Measurements from ENCODE around the gene NRN1L. TPM values are rescaled to one million over a fixed set of nuclear protein-coding genes. Genes with fewer than 3 reads are reported as not detected.

Gene NRN1L
- total RNA-seq, 2 experiments from 2014 or later: 0.45 to 0.99 TPM

DNA sequence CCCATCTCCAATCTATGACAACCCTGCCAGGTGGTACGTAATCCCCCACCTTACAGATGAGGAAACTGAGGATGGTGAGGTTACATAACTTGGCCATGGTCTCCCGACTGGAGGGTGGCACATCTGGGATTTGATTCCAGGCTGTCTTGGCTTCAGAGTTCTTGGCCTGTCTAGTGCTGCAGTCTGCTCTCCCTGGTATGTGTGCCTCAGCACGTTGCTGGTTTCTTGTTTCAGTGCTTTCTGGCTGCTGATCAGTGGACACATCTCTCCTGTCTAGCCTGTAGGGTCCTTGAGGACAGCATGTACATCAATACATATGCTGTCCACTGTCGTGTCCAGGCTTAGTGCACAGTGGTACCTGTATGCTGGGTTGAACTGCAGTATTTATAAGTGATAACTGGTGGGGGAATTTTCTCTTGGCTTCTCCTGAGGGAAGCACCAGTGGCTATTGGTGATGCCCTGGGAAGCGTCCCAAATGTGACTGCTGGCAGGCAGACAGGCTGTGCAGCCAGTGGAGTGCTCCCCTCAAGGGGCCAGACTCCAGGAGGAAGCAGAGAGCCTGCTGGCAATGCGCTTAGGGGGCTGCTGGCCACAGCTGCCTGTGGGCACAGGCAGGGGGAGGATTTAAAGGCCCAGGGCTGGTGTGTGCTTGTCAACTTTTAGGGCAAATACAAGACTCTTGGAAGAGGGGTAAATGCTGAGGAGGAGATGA is 32.6 kb downstream of the NRN1L start:
- no peak overlapping the region for H3K4me3 Mint-ChIP-seq
- no peaks in the 10 kb centered on the region for H3K27me3 Mint-ChIP-seq
- no peak for DNase-seq
- no peak for ATAC-seq
- H3K9me3 Mint-ChIP-seq (ENCODE audit: low read depth): no peaks in the 10 kb centered on the region
- CTCF ChIA-PET: interaction anchor here (1.0 to 1.2 kb wide), 6 partner anchors 11 to 397 kb away, joined by 3 to 5 read pairs (median 3); partner anchors contain the start of gene PSMB10
- H3K36me3 Mint-ChIP-seq: peaks cover 3% of the 10 kb centered on the region
- H3K4me1 Mint-ChIP-seq: peaks cover 26% of the 10 kb centered on the region
- H3K27ac Mint-ChIP-seq: peak overlapping the region; percentile 80

DNA sequence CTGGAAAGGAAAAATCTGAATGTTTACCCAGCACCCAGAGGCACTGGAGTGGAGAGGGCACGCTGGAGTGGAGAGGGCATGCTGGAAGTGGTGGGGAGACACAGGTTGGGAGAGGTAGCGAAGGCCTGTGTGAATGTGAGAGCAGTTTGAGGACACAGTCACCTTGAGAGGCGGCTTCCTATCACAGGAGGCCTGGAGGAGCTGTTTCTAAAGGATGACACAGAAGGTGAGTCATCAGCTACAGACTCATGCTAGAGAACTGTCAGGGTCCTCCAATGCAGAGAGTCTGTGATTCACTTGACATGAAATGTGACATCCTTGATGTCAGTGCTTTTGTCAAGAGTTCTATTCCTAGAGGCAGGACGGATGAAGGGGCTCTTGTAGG is 33.2 kb downstream of the NRN1L start:
- ATAC-seq (peak; percentile 94), DNase-seq (peak; percentile 61)
- no peaks in the 10 kb centered on the region for H3K9me3 Mint-ChIP-seq (ENCODE audit: low read depth)
- H3K36me3 Mint-ChIP-seq: peaks cover 3% of the 10 kb centered on the region
- H3K4me1 Mint-ChIP-seq: peaks cover 26% of the 10 kb centered on the region
- CTCF ChIA-PET: interaction anchor here (1.0 to 1.2 kb wide), 7 partner anchors 11 to 397 kb away, joined by 3 to 5 read pairs (median 3); partner anchors contain the start of gene PSMB10
- H3K4me3 Mint-ChIP-seq: no peak overlapping the region
- no peaks in the 10 kb centered on the region for H3K27me3 Mint-ChIP-seq
- H3K27ac Mint-ChIP-seq: peak overlapping the region; percentile 80

DNA sequence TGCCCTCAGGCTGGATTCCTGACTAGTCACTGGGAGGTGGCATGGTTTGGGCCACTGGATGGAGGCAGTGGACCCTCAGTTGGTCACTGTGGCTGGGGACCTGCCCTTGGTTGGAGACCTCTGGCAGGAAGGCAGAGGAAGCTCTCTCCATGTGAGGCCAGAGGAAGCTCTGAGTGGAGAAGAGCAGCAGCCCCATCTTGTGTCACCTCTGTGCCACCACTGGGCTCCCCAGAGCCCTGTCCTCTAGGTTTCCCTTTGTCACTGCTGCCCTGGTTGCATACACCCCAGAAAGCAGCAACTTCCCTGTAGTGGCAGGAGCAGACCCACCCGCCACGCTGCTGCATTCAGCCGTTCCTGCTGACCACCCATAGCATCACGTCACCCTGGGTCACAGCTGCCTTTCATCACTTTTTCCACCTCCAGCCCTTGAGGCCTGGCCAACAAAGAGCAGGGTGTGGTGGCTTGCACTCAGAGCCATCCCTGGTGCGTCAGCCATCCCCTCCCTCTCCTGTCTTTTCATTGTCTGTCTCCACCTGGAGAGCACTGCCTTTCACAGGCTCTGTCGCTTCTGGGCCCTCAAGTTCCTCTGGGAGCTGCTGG is 35.0 kb downstream of the NRN1L start:
- Mint-ChIP-seq H3K27ac (no peak overlapping the region), H3K27me3 (no peaks in the 10 kb centered on the region), H3K9me3 (ENCODE audit: low read depth) (no peaks in the 10 kb centered on the region), H3K4me1 (peaks cover 26% of the 10 kb centered on the region), H3K36me3 (peaks cover 3% of the 10 kb centered on the region), H3K4me3 (no peak overlapping the region)
- CTCF ChIA-PET: interaction anchor here (0.6 to 2.5 kb wide), 6 partner anchors 9 to 248 kb away, joined by 3 to 12 read pairs (median 4); no protein-coding TSS in a partner anchor
- ATAC-seq (peak; percentile 32), DNase-seq (peak; percentile 43)

GRCh38 chr16:67922221-67922620 is 37.5 kb downstream of the NRN1L start:
- no peak for DNase-seq
- H3K27me3 Mint-ChIP-seq: no peaks in the 10 kb centered on the region

DNA sequence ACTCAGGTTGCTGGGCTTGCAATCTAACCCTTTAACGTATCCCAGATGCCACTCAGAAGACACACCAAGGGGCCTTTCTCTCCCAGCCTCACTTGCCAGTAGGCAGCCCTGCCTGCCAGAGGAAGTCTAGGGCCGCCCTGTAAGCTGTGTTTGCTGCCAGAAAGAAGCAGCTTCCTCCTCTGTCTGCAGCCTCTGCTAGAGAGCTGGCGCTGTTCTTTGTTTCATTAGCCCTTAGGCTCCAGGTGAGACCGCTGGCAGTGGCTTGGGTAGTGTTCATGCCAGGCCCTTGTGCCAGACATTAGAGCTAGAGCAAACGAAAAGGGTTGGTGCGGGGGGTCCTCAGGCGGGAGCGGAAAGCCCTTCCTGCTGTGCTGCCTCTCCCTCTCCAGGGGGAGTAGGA is 38.1 kb downstream of the NRN1L start:
- no peaks in the 10 kb centered on the region for H3K27me3 Mint-ChIP-seq
- H3K36me3 Mint-ChIP-seq: peaks cover 3% of the 10 kb centered on the region
- no peak for DNase-seq
- no peaks in the 10 kb centered on the region for H3K9me3 Mint-ChIP-seq (ENCODE audit: low read depth)
- H3K4me3 Mint-ChIP-seq: no peak overlapping the region
- no peak overlapping the region for H3K27ac Mint-ChIP-seq
- H3K4me1 Mint-ChIP-seq: peaks cover 14% of the 10 kb centered on the region
- no peak for ATAC-seq
- CTCF ChIA-PET: interaction anchor here (1.7 to 4.5 kb wide), 3 partner anchors 19 to 107 kb away, joined by 4 to 24 read pairs (median 12); no protein-coding TSS in a partner anchor

More at GRCh38 chr16:67922221-67922620, 37.5 kb downstream of the NRN1L start:
- Mint-ChIP-seq H3K36me3 (peaks cover 3% of the 10 kb centered on the region), H3K4me3 (no peak overlapping the region), H3K9me3 (ENCODE audit: low read depth) (no peaks in the 10 kb centered on the region), H3K27ac (peak overlapping the region; percentile 12), H3K4me1 (peaks cover 20% of the 10 kb centered on the region)
- CTCF ChIA-PET: interaction anchor here (1.7 to 4.5 kb wide), 3 partner anchors 20 to 106 kb away, joined by 4 to 24 read pairs (median 12); no protein-coding TSS in a partner anchor
- ATAC-seq: no peak

DNA sequence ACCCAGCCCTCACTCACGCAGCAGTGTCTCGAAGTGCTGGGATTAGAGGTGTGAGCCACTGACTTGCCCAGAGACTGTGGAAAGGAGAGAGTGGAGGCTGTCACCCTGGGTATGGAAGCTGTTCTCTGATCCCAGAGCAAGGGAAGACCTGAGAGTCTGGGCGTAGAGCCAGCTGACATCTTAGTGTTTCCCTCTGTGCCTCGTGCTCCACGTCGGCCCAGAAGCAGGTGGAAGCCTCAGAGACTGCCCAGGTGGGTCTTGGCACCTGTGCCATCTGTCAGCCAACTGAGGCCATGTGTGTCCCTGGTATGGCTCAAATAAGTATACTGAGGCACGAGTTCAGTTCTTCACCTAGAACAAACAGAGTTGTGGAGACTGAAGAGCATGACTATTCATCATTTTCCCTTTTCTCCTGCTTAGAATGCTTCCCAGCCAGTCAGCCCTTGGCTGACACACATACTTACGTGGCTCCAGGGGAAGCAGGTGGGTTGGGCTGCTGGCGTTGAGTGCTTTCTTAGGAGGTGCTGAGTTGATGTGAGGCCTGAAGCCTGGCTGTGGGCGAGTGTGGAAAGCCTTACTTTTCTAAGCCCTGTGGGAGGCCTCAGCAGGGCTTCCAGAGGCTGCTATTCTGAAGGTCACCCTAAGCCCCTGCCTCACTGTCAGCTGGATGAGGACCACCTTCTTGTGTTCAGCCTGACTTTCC is 38.9 kb downstream of the NRN1L start:
- peaks cover 2% of the 10 kb centered on the region for H3K36me3 Mint-ChIP-seq
- H3K4me3 Mint-ChIP-seq: no peak overlapping the region
- CTCF ChIA-PET: interaction anchor here (1.1 to 4.5 kb wide), 4 partner anchors 18 to 107 kb away, joined by 4 to 24 read pairs (median 8); partner anchors contain the start of gene PSKH1
- ATAC-seq (no peak), DNase-seq (peak; percentile 40)
- no peaks in the 10 kb centered on the region for H3K27me3 Mint-ChIP-seq
- H3K27ac Mint-ChIP-seq: no peak overlapping the region
- H3K9me3 Mint-ChIP-seq (ENCODE audit: low read depth): no peaks in the 10 kb centered on the region
- peaks cover 8% of the 10 kb centered on the region for H3K4me1 Mint-ChIP-seq

DNA sequence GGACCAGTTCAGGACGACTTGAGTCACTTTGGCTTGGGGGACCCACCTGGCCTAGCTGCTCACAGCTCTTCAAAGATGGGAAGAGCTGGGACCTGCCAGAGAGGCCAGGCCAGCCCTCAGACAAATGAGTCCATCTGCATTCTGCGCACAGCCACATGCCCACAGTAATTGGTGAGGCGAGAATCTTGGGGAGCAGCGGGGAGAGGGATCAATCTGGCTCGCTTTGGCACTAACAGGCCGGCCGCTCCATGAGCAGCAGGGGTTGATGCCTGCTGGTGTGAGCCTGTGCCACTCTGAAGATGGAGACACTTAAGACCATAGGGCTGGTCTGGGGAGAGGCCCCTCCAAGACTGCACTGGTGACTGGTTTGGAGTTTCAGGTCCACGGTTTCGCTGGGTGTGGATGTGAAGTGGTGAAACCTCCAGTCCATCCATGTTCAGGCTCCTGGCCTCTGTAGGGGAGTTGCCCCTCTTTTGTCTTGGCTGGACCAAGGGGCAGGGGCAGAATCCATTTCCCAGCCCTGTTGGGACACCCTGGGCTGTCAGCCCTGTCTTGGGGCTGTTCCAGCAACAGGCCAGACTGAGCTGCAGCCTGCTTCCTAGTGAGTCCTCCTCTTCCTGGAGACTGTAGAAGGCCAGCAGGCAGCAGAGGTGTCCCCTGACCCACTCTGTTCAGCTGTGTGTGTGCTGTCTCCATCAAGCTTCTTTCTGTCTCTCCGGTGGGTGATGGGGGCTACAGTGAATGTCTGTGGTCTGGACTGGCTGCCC is 39.6 kb downstream of the NRN1L start:
- CTCF ChIA-PET: interaction anchor here (0.9 to 5.2 kb wide), 7 partner anchors 11 to 403 kb away, joined by 3 to 53 read pairs (median 4); partner anchors contain the start of gene PSKH1
- Mint-ChIP-seq H3K4me3 (no peak overlapping the region), H3K27me3 (no peaks in the 10 kb centered on the region), H3K4me1 (peaks cover 8% of the 10 kb centered on the region), H3K36me3 (peaks cover 2% of the 10 kb centered on the region), H3K9me3 (ENCODE audit: low read depth) (no peaks in the 10 kb centered on the region), H3K27ac (no peak overlapping the region)
- ATAC-seq: no peak
- DNase-seq: no peak

DNA sequence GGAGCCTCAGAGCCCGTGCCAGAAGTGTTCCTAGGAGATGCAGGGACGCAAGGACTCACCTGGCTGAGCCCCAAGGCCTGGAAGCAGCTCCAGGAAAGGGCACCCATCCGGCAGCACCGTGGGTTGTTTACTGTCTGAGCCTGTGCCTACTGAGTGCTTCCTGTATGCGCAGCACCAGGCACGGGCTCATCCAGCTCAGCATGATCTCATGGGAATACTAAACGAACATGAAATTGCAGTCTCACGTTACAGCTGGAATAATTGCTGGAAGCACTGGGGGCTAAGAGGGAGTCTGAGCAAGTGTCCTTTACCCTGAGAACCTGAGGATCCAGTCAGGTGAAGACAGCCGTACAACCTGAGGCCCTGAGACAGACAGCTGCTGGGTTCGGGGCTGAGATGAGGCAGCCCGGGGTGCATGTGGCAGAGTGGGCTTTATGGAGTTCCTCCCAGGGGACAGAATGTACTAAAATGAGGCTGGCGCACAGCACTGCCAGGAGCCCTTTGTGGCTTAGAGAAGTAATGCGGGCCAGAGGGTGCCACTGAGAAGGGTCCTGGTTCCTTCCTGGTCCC is 41.6 kb downstream of the NRN1L start:
- H3K4me1 Mint-ChIP-seq: peaks cover 8% of the 10 kb centered on the region
- CTCF ChIA-PET: interaction anchor here (0.9 to 5.2 kb wide), 5 partner anchors 9 to 405 kb away, joined by 3 to 53 read pairs (median 24); no protein-coding TSS in a partner anchor
- H3K4me3 Mint-ChIP-seq: no peak overlapping the region
- H3K9me3 Mint-ChIP-seq (ENCODE audit: low read depth): no peaks in the 10 kb centered on the region
- no peaks in the 10 kb centered on the region for H3K36me3 Mint-ChIP-seq
- H3K27me3 Mint-ChIP-seq: no peaks in the 10 kb centered on the region
- no peak overlapping the region for H3K27ac Mint-ChIP-seq
- DNase-seq (no peak), ATAC-seq (no peak)

- CTCF ChIA-PET: interaction anchor here (0.9 to 5.2 kb wide), 13 partner anchors 8 to 406 kb away, joined by 3 to 53 read pairs (median 6); partner anchors contain the start of genes PSKH1 and PSMB10
- DNase-seq (peak; percentile 39), ATAC-seq (no peak)
- peaks cover under 1% of the 10 kb centered on the region for H3K4me1 Mint-ChIP-seq
- H3K27me3 Mint-ChIP-seq: no peaks in the 10 kb centered on the region
- no peak overlapping the region for H3K4me3 Mint-ChIP-seq
- no peak overlapping the region for H3K27ac Mint-ChIP-seq
- H3K36me3 Mint-ChIP-seq: no peaks in the 10 kb centered on the region
- no peaks in the 10 kb centered on the region for H3K9me3 Mint-ChIP-seq (ENCODE audit: low read depth)
Measured at GRCh38 chr16:67927131-67927941, 42.7 kb downstream of the NRN1L start.

DNA sequence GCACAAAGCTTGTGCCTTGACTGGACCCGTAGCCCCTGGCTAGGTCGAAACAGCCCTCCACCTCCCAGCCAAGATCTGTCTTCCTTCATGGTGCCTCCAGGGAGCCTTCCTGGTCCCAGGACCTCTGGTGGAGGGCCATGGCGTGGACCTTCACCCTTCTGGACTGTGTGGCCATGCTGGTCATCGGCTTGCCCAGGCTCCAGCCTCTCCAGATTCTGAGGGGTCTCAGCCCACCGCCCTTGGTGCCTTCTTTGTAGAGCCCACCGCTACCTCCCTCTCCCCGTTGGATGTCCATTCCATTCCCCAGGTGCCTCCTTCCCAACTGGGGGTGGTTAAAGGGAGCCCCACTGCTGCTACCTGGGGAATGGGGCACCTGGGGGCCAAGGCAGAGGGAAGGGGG is 43.5 kb downstream of the NRN1L start:
- peak overlapping the region; percentile 6 for H3K27ac Mint-ChIP-seq
- H3K9me3 Mint-ChIP-seq (ENCODE audit: low read depth): no peaks in the 10 kb centered on the region
- no peaks in the 10 kb centered on the region for H3K27me3 Mint-ChIP-seq
- no peaks in the 10 kb centered on the region for H3K4me1 Mint-ChIP-seq
- no peaks in the 10 kb centered on the region for H3K36me3 Mint-ChIP-seq
- CTCF ChIA-PET: interaction anchor here (0.6 to 5.2 kb wide), 25 partner anchors 9 to 407 kb away, joined by 3 to 53 read pairs (median 4); partner anchors contain the start of genes PSKH1 and PSMB10
- H3K4me3 Mint-ChIP-seq: no peak overlapping the region
- DNase-seq (no peak), ATAC-seq (no peak)

GRCh38 chr16:67928561-67929364 is 44.1 kb downstream of the NRN1L start:
- Mint-ChIP-seq H3K36me3 (peaks cover 3% of the 10 kb centered on the region), H3K27me3 (no peaks in the 10 kb centered on the region), H3K27ac (peak overlapping the region; percentile 6), H3K4me1 (no peaks in the 10 kb centered on the region), H3K4me3 (no peak overlapping the region), H3K9me3 (ENCODE audit: low read depth) (no peaks in the 10 kb centered on the region)
- ATAC-seq (peak; percentile 92), DNase-seq (peak; percentile 86)
- CTCF ChIA-PET: interaction anchor here (0.6 to 5.2 kb wide), 26 partner anchors 9 to 408 kb away, joined by 3 to 53 read pairs (median 4); partner anchors contain the start of genes PSKH1 and PSMB10
